ENCODE measurements around the gene LMX1A.

LMX1A gene

GRCh38 chr1:165187031-165188009, 169.2 kb downstream of the LMX1A start:
- Histone ChIP-seq H3K4me3 (ENCODE audit: low read length) (no peak overlapping the region), H3F3A (ENCODE audit: insufficient read depth, low read length) (no peaks in the 10 kb centered on the region), H3K27me3 (replicated peaks; ENCODE audit: insufficient read depth, low read length) (no peaks in the 10 kb centered on the region), H3K27ac (ENCODE audit: low read length) (no peak overlapping the region), H3K36me3 (replicated peaks; ENCODE audit: insufficient read depth, low read length) (no peaks in the 10 kb centered on the region), H3K9me2 (replicated peaks; ENCODE audit: insufficient read depth, low read length) (no peaks in the 10 kb centered on the region), H3K9me3 (replicated peaks; ENCODE audit: insufficient read depth, low read length) (no peaks in the 10 kb centered on the region), H3K4me2 (ENCODE audit: low read depth, low read length) (no peak overlapping the region), H3K79me2 (ENCODE audit: low read length) (no peaks in the 10 kb centered on the region), H3K9ac (ENCODE audit: low read length) (no peak overlapping the region), H2AFZ (ENCODE audit: low read length) (no peak overlapping the region), H3K4me1 (ENCODE audit: low read length) (no peaks in the 10 kb centered on the region), H4K20me1 (ENCODE audit: insufficient read depth, low read length) (no peaks in the 10 kb centered on the region)
- TF ChIP-seq EZH2phosphoT487 (IDR thresholded peaks at IDR 0.05; ENCODE audit: low read length) (no peak), EZH2 (optimal IDR thresholded peaks at IDR 0.05; ENCODE audit: low read depth, low read length) (no peak)
- no peak for DNase-seq

- Histone ChIP-seq H3K27ac (ENCODE audit: low read length) (no peak overlapping the region), H3K9me2 (replicated peaks; ENCODE audit: insufficient read depth, low read length) (no peaks in the 10 kb centered on the region), H3K9ac (ENCODE audit: low read length) (no peak overlapping the region), H3K36me3 (replicated peaks; ENCODE audit: insufficient read depth, low read length) (no peaks in the 10 kb centered on the region), H3K27me3 (replicated peaks; ENCODE audit: insufficient read depth, low read length) (no peaks in the 10 kb centered on the region), H3K9me3 (replicated peaks; ENCODE audit: insufficient read depth, low read length) (no peaks in the 10 kb centered on the region), H3K4me2 (ENCODE audit: low read depth, low read length) (no peak overlapping the region), H3F3A (ENCODE audit: insufficient read depth, low read length) (no peaks in the 10 kb centered on the region), H3K4me3 (ENCODE audit: low read length) (no peak overlapping the region), H3K79me2 (ENCODE audit: low read length) (no peaks in the 10 kb centered on the region), H4K20me1 (ENCODE audit: insufficient read depth, low read length) (no peaks in the 10 kb centered on the region), H3K4me1 (ENCODE audit: low read length) (no peaks in the 10 kb centered on the region), H2AFZ (ENCODE audit: low read length) (no peak overlapping the region)
- DNase-seq = no peak
- no peak for TF ChIP-seq EZH2phosphoT487 (IDR thresholded peaks at IDR 0.05; ENCODE audit: low read length)
These were observed 171.2 kb downstream of the LMX1A start for GRCh38 chr1:165185161-165185889.

- Histone ChIP-seq H3K36me3 (replicated peaks; ENCODE audit: insufficient read depth, low read length) (no peaks in the 10 kb centered on the region), H3K9me2 (replicated peaks; ENCODE audit: insufficient read depth, low read length) (no peaks in the 10 kb centered on the region), H3K4me2 (ENCODE audit: low read depth, low read length) (no peak overlapping the region), H3K4me3 (ENCODE audit: low read length) (no peak overlapping the region), H3K79me2 (ENCODE audit: low read length) (no peaks in the 10 kb centered on the region), H3K27me3 (replicated peaks; ENCODE audit: insufficient read depth, low read length) (no peaks in the 10 kb centered on the region), H3K4me1 (ENCODE audit: low read length) (no peaks in the 10 kb centered on the region), H3K27ac (ENCODE audit: low read length) (no peak overlapping the region), H3K9me3 (replicated peaks; ENCODE audit: insufficient read depth, low read length) (no peaks in the 10 kb centered on the region), H3K9ac (ENCODE audit: low read length) (no peak overlapping the region), H4K20me1 (ENCODE audit: insufficient read depth, low read length) (no peaks in the 10 kb centered on the region), H3F3A (ENCODE audit: insufficient read depth, low read length) (no peaks in the 10 kb centered on the region), H2AFZ (ENCODE audit: low read length) (no peak overlapping the region)
- DNase-seq = no peak
- TF ChIP-seq EZH2phosphoT487 (IDR thresholded peaks at IDR 0.05; ENCODE audit: low read length) = no peak
- TF ChIP-seq CTCF (IDR thresholded peaks at IDR 0.05; ENCODE audit: low read length) = no peak
- TF ChIP-seq EZH2 (optimal IDR thresholded peaks at IDR 0.05; ENCODE audit: low read depth, low read length) = no peak
These were observed 173.5 kb downstream of the LMX1A start for GRCh38 chr1:165182975-165183374.

- no peak overlapping the region for H3K27ac ChIP-seq (ENCODE audit: low read length)
- no peak overlapping the region for H3K4me3 ChIP-seq (ENCODE audit: low read length)
- no peak overlapping the region for H3K4me2 ChIP-seq (ENCODE audit: low read depth, low read length)
- H3K9ac ChIP-seq (ENCODE audit: low read length) = no peak overlapping the region
- H4K20me1 ChIP-seq (ENCODE audit: insufficient read depth, low read length) = no peaks in the 10 kb centered on the region
- H3F3A ChIP-seq (ENCODE audit: insufficient read depth, low read length) = no peaks in the 10 kb centered on the region
- H2AFZ ChIP-seq (ENCODE audit: low read length) = no peak overlapping the region
- DNase-seq = no peak
- H3K36me3 ChIP-seq (replicated peaks; ENCODE audit: insufficient read depth, low read length) = no peaks in the 10 kb centered on the region
- TF ChIP-seq EZH2phosphoT487 (IDR thresholded peaks at IDR 0.05; ENCODE audit: low read length) (no peak), EZH2 (optimal IDR thresholded peaks at IDR 0.05; ENCODE audit: low read depth, low read length) (no peak), CTCF (IDR thresholded peaks at IDR 0.05; ENCODE audit: low read length) (no peak)
- no peaks in the 10 kb centered on the region for H3K9me3 ChIP-seq (replicated peaks; ENCODE audit: insufficient read depth, low read length)
- H3K27me3 ChIP-seq (replicated peaks; ENCODE audit: insufficient read depth, low read length) = no peaks in the 10 kb centered on the region
- no peaks in the 10 kb centered on the region for H3K4me1 ChIP-seq (ENCODE audit: low read length)
- no peaks in the 10 kb centered on the region for H3K9me2 ChIP-seq (replicated peaks; ENCODE audit: insufficient read depth, low read length)
- H3K79me2 ChIP-seq (ENCODE audit: low read length) = no peaks in the 10 kb centered on the region
These were observed 177.2 kb downstream of the LMX1A start for GRCh38 chr1:165179306-165179705.
